ENCODE measurements around the gene FGF14. TPM values are rescaled to one million over a fixed set of nuclear protein-coding genes. Genes with fewer than 3 reads are reported as not detected.

FGF14 gene
- total and polyA plus RNA-seq, 2 experiments from 2014 or later, result 0.03 TPM; not detected in 1

GRCh38 chr13:102002287-102002686, 399.6 kb downstream of the FGF14 start:
- ATAC-seq (no peak), DNase-seq (ENCODE audit: low spot score) (no peak)
- no peaks in the 10 kb centered on the region for H3K4me1 ChIP-seq (ENCODE audit: insufficient read depth)
- H3K27me3 Mint-ChIP-seq (ENCODE audit: insufficient read depth, low read depth, poor library complexity), result peaks cover 2% of the 10 kb centered on the region
- H3K9me3 Mint-ChIP-seq, result no peaks in the 10 kb centered on the region
- H4K20me1 ChIP-seq (replicated peaks; ENCODE audit: insufficient read depth), result no peaks in the 10 kb centered on the region
- no peak overlapping the region for H3K27ac Mint-ChIP-seq
- H3K4me1 Mint-ChIP-seq, result peaks cover 8% of the 10 kb centered on the region
- no peak overlapping the region for H3K27ac ChIP-seq (ENCODE audit: low read depth)
- no peaks in the 10 kb centered on the region for H3K9me2 ChIP-seq (ENCODE audit: insufficient read depth)
- TF ChIP-seq ZNF114 (CRISPR knock-in tag; IDR thresholded peaks at IDR 0.05), result no peak
- TF ChIP-seq, protein P1, sequence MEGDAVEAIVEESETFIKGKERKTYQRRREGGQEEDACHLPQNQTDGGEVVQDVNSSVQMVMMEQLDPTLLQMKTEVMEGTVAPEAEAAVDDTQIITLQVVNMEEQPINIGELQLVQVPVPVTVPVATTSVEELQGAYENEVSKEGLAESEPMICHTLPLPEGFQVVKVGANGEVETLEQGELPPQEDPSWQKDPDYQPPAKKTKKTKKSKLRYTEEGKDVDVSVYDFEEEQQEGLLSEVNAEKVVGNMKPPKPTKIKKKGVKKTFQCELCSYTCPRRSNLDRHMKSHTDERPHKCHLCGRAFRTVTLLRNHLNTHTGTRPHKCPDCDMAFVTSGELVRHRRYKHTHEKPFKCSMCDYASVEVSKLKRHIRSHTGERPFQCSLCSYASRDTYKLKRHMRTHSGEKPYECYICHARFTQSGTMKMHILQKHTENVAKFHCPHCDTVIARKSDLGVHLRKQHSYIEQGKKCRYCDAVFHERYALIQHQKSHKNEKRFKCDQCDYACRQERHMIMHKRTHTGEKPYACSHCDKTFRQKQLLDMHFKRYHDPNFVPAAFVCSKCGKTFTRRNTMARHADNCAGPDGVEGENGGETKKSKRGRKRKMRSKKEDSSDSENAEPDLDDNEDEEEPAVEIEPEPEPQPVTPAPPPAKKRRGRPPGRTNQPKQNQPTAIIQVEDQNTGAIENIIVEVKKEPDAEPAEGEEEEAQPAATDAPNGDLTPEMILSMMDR (conservative IDR thresholded peaks at IDR 0.05; ENCODE audit: low read depth in 2 of 2), result no peak
- TF ChIP-seq ZNF331 (CRISPR knock-in tag; IDR thresholded peaks at IDR 0.05; ENCODE audit: low read depth), result no peak
- no peak for TF ChIP-seq EZH2 (IDR thresholded peaks at IDR 0.05; ENCODE audit: low read depth, unreplicated experiment)
- TF ChIP-seq CREB1 (CRISPR knock-in tag; IDR thresholded peaks at IDR 0.05; ENCODE audit: low read depth), result no peak
- no peak for TF ChIP-seq STAT1 (IDR thresholded peaks at IDR 0.05; ENCODE audit: unreplicated experiment)
- H3K36me3 Mint-ChIP-seq (ENCODE audit: low read depth), result no peaks in the 10 kb centered on the region
- H3K4me3 ChIP-seq, result no peak overlapping the region
- no peak overlapping the region for H3K4me2 ChIP-seq
- H3K27me3 ChIP-seq (ENCODE audit: insufficient read depth), result no peaks in the 10 kb centered on the region
- no peaks in the 10 kb centered on the region for H3K79me2 ChIP-seq (replicated peaks; ENCODE audit: insufficient read depth)
- no peak overlapping the region for H3K4me3 Mint-ChIP-seq
- H3K36me3 ChIP-seq (ENCODE audit: insufficient read depth), result no peaks in the 10 kb centered on the region
- no peaks in the 10 kb centered on the region for H3F3A ChIP-seq (replicated peaks; ENCODE audit: low read depth)
- H2AFZ ChIP-seq, result no peak overlapping the region

DNA sequence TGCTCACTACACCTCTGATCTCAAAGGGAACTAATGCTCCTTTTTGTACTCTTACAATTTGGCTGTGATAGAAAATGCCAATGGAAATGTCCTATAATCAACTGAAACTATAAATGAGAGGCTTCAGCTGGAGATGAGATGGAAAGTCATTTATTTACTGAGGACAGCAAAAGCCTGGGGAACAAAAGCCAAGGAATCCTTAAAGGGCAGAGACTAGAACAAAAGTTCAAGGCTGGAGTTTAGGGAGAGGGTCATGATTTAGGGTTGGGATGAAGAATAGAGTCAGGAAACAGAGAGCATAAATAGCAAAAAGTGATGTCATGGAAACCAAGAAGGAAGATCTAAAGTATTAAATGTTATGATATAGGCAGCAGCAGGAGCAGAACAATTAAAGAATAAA, 401.1 kb downstream of the FGF14 start:
- Histone ChIP-seq H3K4me3 (no peak overlapping the region), H3K4me2 (no peak overlapping the region), H3F3A (replicated peaks; ENCODE audit: low read depth) (no peaks in the 10 kb centered on the region), H3K27me3 (ENCODE audit: insufficient read depth) (no peaks in the 10 kb centered on the region), H2AFZ (no peak overlapping the region), H3K9me2 (ENCODE audit: insufficient read depth) (no peaks in the 10 kb centered on the region), H3K79me2 (replicated peaks; ENCODE audit: insufficient read depth) (no peaks in the 10 kb centered on the region), H3K4me1 (ENCODE audit: insufficient read depth) (no peaks in the 10 kb centered on the region), H3K27ac (ENCODE audit: low read depth) (no peak overlapping the region), H4K20me1 (replicated peaks; ENCODE audit: insufficient read depth) (no peaks in the 10 kb centered on the region), H3K36me3 (ENCODE audit: insufficient read depth) (no peaks in the 10 kb centered on the region)
- ATAC-seq, result no peak
- peaks cover 2% of the 10 kb centered on the region for H3K27me3 Mint-ChIP-seq (ENCODE audit: insufficient read depth, low read depth, poor library complexity)
- no peaks in the 10 kb centered on the region for H3K9me3 Mint-ChIP-seq
- H3K27ac Mint-ChIP-seq, result no peak overlapping the region
- no peak for DNase-seq (ENCODE audit: low spot score)
- no peaks in the 10 kb centered on the region for H3K36me3 Mint-ChIP-seq (ENCODE audit: low read depth)
- H3K4me3 Mint-ChIP-seq, result no peak overlapping the region
- peaks cover 8% of the 10 kb centered on the region for H3K4me1 Mint-ChIP-seq
- TF ChIP-seq ZNF114 (CRISPR knock-in tag; IDR thresholded peaks at IDR 0.05), result no peak
- TF ChIP-seq, protein P1 (conservative IDR thresholded peaks at IDR 0.05; ENCODE audit: low read depth in 2 of 2), result no peak
- TF ChIP-seq EZH2 (IDR thresholded peaks at IDR 0.05; ENCODE audit: low read depth, unreplicated experiment), result no peak
- no peak for TF ChIP-seq ZNF331 (CRISPR knock-in tag; IDR thresholded peaks at IDR 0.05; ENCODE audit: low read depth)
- TF ChIP-seq STAT1 (IDR thresholded peaks at IDR 0.05; ENCODE audit: unreplicated experiment), result no peak
- no peak for TF ChIP-seq CREB1 (CRISPR knock-in tag; IDR thresholded peaks at IDR 0.05; ENCODE audit: low read depth)
- no peak for TF ChIP-seq JUNB (IDR thresholded peaks at IDR 0.05; ENCODE audit: unreplicated experiment)
- TF ChIP-seq NANOG (IDR thresholded peaks at IDR 0.05; ENCODE audit: borderline replicate concordance), result no peak
- no peak for TF ChIP-seq EZH2phosphoT487 (IDR thresholded peaks at IDR 0.05; ENCODE audit: unreplicated experiment)
- no peak for TF ChIP-seq REST (IDR thresholded peaks at IDR 0.05; ENCODE audit: unreplicated experiment)
- no peak for TF ChIP-seq POLR2AphosphoS5 (IDR thresholded peaks at IDR 0.05; ENCODE audit: low read depth)
- TF ChIP-seq, protein P2, sequence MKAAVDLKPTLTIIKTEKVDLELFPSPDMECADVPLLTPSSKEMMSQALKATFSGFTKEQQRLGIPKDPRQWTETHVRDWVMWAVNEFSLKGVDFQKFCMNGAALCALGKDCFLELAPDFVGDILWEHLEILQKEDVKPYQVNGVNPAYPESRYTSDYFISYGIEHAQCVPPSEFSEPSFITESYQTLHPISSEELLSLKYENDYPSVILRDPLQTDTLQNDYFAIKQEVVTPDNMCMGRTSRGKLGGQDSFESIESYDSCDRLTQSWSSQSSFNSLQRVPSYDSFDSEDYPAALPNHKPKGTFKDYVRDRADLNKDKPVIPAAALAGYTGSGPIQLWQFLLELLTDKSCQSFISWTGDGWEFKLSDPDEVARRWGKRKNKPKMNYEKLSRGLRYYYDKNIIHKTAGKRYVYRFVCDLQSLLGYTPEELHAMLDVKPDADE (IDR thresholded peaks at IDR 0.05), result no peak

All from GM23338 (cell line).